Heart left ventricle (tissue), 16 donors: Measurements from ENCODE around the gene FRMD6. TPM values are rescaled to one million over a fixed set of nuclear protein-coding genes. Genes with fewer than 3 reads are reported as not detected.

Experiments used
- ATAC-seq, 4 donors: fragments of 200-7000 bp; cut with Tn5 transposase; one replicate each; pipeline ENCODE4 v1.9.1; 2020 to 2022; ENCODE audit warnings: moderate library complexity in 4 of 4, mild to moderate bottlenecking in 3 of 4, moderate number of reproducible peaks in 1 of 4
- DNase-seq, 5 donors: peaks; one replicate each; pipeline ENCODE4 v3.0.0-alpha.2; 2020
- H3K27ac ChIP-seq, 12 donors: fragments of 200-600 bp; sonication (generic) in 4 of 12; one replicate each; pipeline versions ENCODE4 v1.5.0 to v1.8.0; 2016 to 2022; ENCODE audit warnings: mild to moderate bottlenecking in 2 of 12
- H3K27me3 ChIP-seq, 9 donors: fragments of 200-600 bp; sonication (generic) in 2 of 9; one replicate each; pipeline versions ENCODE4 v1.5.1 to v1.8.0; 2016 to 2022; ENCODE audit warnings: mild to moderate bottlenecking in 3 of 9
- H3K36me3 ChIP-seq, 9 donors: fragments of 200-600 bp; sonication (generic) in 2 of 9; one replicate each; pipeline versions ENCODE4 v1.5.0 to v1.8.0; 2018 to 2022; ENCODE audit warnings: mild to moderate bottlenecking in 2 of 9
- H3K4me1 ChIP-seq, 12 donors: fragments of 200-600 bp; sonication (generic) in 4 of 12; one replicate each; pipeline versions ENCODE4 v1.5.0 to v1.8.0; 2016 to 2022; ENCODE audit warnings: mild to moderate bottlenecking in 3 of 12
- H3K4me3 ChIP-seq, 12 donors: fragments of 200-600 bp; sonication (generic) in 4 of 12; one replicate each; pipeline versions ENCODE4 v1.5.0 to v1.8.0; 2017 to 2022; ENCODE audit warnings: mild to moderate bottlenecking in 9 of 12, moderate library complexity in 4 of 12
- H3K9me3 ChIP-seq, 12 donors: fragments of 200-600 bp; sonication (generic) in 4 of 12; one replicate each; pipeline versions ENCODE4 v1.5.0 to v1.8.0; 2016 to 2022; ENCODE audit warnings: mild to moderate bottlenecking in 1 of 12
- CTCF ChIP-seq, 12 donors: fragments of 200-600 bp; sonication (generic) in 4 of 12; IDR thresholded peaks; one replicate each; pipeline versions ENCODE4 v1.5.0 to v1.8.0; 2018 to 2022; ENCODE audit warnings: antibody characterized with exemption in 12 of 12, mild to moderate bottlenecking in 5 of 12
- POLR2A ChIP-seq, 2 donors: fragments of 450-650 bp; IDR thresholded peaks; one replicate each; pipeline ENCODE4 v1.6.1; 2017; ENCODE audit warnings: antibody characterized with exemption in 2 of 2, mild to moderate bottlenecking in 2 of 2, moderate library complexity in 2 of 2
- WGBS, 4 donors: extraction: QIAGEN DNeasy Blood & Tissue Kit in 2 of 4; methylation state at CpG; one replicate each; pipeline versions ENCODE4 v1.1.5 to v1.1.7; 2013 to 2018; 5-methylcytosine and 5-hydroxymethylcytosine counted together
- intact Hi-C, 10 donors: fragments of 100-400 bp; cut with DNase I; formaldehyde crosslinking; loops; one replicate each; pipeline versions ENCODE4 v1.11.1 to v1.14.2; 2022
- polyA plus RNA-seq, 2 donors: library from polyadenylated mRNA; stranded (reverse); fragments of 200-250 nt; gene quantifications; one replicate each; pipeline ENCODE4 v1.2.3, GENCODE V29; 2013
- total RNA-seq, 9 donors: library from RNA; depleted of rRNA in 2 of 9; stranded (reverse); fragments of >200 nt in 2 of 9; fragmentation: NEBNext Ultra II Directional in 3 of 9; extraction: Animal tissue kit (Norgen Biotek cat#: 25700) in 3 of 9; gene quantifications; one replicate each; pipeline versions ENCODE4 v1.1.0 to v1.2.4, GENCODE V29; 2016 to 2023
- donor health status: ischemic (EF 13 %, LVEDD 7.1; RV severe dilation, severe dysfunction).
- donor health status: healthy with polysubstance abuse.
- donor health status: DM: no; HTN: yes; CAD: no.
- donor health status: DM: no; HTN: no; CAD: no.
- donor health status: ischemic (EF 25% LVEDD 6.9; RV normal size, moderate dysfunction).
- donor health status: ischemic (EF 25% LVEDD 5.7; RV mildly dilated, moderate dysfunction).
- donor health status: healthy.
- donor health status: DM: yes; HTN: yes; CAD: no.
- donor health status: ischemic (EF 35%, LVEDD 5.7; RV mildly dilated, moderate dysfunction).
- donor health status: nonischemic (EF 11% LVEDD 7.7; RV severe dilation, severe dysfunction).
- donor health status: DM: yes; HTN: yes; CAD: no.
- donor health status: PGD.
- donor health status: ischemic (EF 29% LVEDD 5.4; RV normal size, mild dysfunction).
- donor health status: nonischemic (EF 23%, LVEDD 6.1; RV moderate dilation, normal function).

Gene FRMD6
- total and polyA plus RNA-seq, 11 donors, result 1.9 to 23.2 (median 8.9) TPM

- TF ChIP-seq CTCF (IDR thresholded peaks at IDR 0.05), result no peak
- TF ChIP-seq POLR2A (IDR thresholded peaks at IDR 0.05), result no peak
- DNase-seq, result no peak
- no peaks in the 10 kb centered on the region for H3K27me3 ChIP-seq
- no peak overlapping the region for H3K4me3 ChIP-seq
- WGBS, 4 donors, result 41 to 61% (median 51%) methylated on average over 1 of the region's 1 CpG
- H3K27ac ChIP-seq, result no peak overlapping the region
- no peaks in the 10 kb centered on the region for H3K4me1 ChIP-seq
- intact Hi-C loops, result no loop called here
- H3K36me3 ChIP-seq, result no peaks in the 10 kb centered on the region
- no peak for ATAC-seq
- no peaks in the 10 kb centered on the region for H3K9me3 ChIP-seq
These were observed 40.9 kb upstream of the FRMD6 start for GRCh38 chr14:51610771-51611170.

- H3K27ac ChIP-seq, result no peak overlapping the region
- H3K27me3 ChIP-seq, result no peaks in the 10 kb centered on the region
- no peak overlapping the region for H3K4me3 ChIP-seq
- peaks cover 0 to 10% (median 0%) of the 10 kb centered on the region in 12 donors for H3K4me1 ChIP-seq
- WGBS, 4 donors, result 0 to 97% (median 72%) methylated on average over 1 of the region's 1 CpG
- TF ChIP-seq POLR2A (IDR thresholded peaks at IDR 0.05) (no peak), CTCF (IDR thresholded peaks at IDR 0.05) (no peak)
- no peaks in the 10 kb centered on the region for H3K36me3 ChIP-seq
- no peaks in the 10 kb centered on the region for H3K9me3 ChIP-seq
- intact Hi-C loops, result no loop called here
- ATAC-seq (no peak), DNase-seq (no peak)
These were observed 39.3 kb upstream of the FRMD6 start for GRCh38 chr14:51612449-51612848.

GRCh38 chr14:51613416-51613815 is 38.3 kb upstream of the FRMD6 start:
- TF ChIP-seq CTCF (IDR thresholded peaks at IDR 0.05) (no peak), POLR2A (IDR thresholded peaks at IDR 0.05) (no peak)

GRCh38 chr14:51614707-51615106 is 37.0 kb upstream of the FRMD6 start:
- no peak for TF ChIP-seq CTCF (IDR thresholded peaks at IDR 0.05)
- TF ChIP-seq POLR2A (IDR thresholded peaks at IDR 0.05), result no peak
- H3K4me3 ChIP-seq, result no peak overlapping the region
- no peaks in the 10 kb centered on the region for H3K9me3 ChIP-seq
- H3K27me3 ChIP-seq, result no peaks in the 10 kb centered on the region
- no peak overlapping the region for H3K27ac ChIP-seq
- intact Hi-C loops, result no loop called here
- peaks cover 0 to 10% (median 0%) of the 10 kb centered on the region in 12 donors for H3K4me1 ChIP-seq
- DNase-seq (no peak), ATAC-seq (no peak)
- H3K36me3 ChIP-seq, result no peaks in the 10 kb centered on the region

More at GRCh38 chr14:51613416-51613815, 38.3 kb upstream of the FRMD6 start:
- 74 to 89% (median 82%) methylated on average over 3 of the region's 3 CpGs for WGBS, 4 donors
- intact Hi-C loops, result no loop called here
- ATAC-seq (no peak), DNase-seq (no peak)
- no peaks in the 10 kb centered on the region for H3K27me3 ChIP-seq
- no peaks in the 10 kb centered on the region for H3K9me3 ChIP-seq
- H3K4me3 ChIP-seq, result no peak overlapping the region
- H3K4me1 ChIP-seq, result peaks cover 0 to 10% (median 0%) of the 10 kb centered on the region in 12 donors
- H3K36me3 ChIP-seq, result no peaks in the 10 kb centered on the region
- no peak overlapping the region for H3K27ac ChIP-seq
